ENCODE results near the gene SUGCT.

SUGCT gene

DNA sequence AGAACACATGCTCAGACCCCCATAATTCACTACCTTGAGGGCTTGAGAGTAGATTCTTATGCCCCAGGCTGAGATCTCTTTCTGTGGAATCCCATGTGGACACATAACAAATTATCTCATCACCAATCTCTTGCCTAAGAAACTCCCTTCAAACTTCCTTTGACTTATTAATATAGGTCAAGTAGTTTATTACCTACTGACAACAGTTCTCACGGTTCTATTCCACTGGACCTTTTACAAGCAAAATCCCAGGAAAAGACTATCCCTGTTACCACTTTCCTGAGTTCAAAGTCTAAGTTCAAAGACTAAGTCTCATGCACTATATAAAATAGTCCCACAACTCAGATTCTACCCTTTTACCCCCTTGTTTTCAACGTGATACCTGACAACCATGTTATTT lies 754.7 kb downstream of the SUGCT start:
- no peak for DNase-seq

DNA sequence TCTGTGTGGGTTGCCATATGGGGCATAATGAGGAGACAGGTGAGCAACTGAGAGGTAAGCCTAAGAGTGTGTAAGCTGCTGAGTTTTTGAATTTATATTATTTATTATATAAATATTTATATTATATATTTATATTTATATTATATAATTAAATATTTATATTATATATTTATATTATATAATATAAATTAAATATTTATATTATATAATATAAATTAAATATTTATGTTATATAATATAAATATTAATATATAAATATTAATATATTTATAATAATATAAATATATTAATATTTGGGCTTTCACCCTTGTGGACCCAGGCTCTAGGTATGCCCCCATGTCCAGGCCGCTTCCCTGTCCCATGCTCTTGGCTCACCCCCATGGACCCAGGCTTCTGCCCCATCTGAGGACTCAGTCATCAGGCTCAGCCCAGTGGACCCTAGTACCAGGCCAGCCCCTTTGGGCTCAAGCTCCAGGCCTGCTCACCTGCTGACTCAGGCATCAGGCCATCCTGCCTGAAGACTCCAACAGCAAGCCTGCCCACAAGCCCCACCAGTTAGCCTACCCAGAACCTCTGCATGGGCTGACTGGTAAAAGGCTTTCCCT lies 755.4 kb downstream of the SUGCT start:
- DNase-seq, result no peak

DNA sequence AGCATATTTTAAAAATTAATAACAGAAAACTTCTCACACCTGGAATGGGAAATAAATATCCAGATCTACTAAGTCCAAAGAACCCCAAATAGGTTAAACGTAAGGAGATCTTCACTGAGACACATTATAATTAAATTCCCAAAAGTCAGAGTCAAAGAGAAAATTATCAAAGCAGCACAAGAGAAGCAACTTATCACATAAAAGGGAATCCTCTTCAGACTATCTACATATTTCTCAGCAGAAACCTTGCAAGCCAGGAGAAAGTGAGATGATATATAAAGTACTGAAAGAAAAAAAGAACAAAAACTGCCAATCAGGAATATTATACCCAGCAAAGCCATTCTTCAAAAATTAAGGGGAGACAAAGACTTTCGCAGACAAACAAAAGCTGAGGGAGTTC lies 756.4 kb downstream of the SUGCT start:
- no peak for DNase-seq

DNA sequence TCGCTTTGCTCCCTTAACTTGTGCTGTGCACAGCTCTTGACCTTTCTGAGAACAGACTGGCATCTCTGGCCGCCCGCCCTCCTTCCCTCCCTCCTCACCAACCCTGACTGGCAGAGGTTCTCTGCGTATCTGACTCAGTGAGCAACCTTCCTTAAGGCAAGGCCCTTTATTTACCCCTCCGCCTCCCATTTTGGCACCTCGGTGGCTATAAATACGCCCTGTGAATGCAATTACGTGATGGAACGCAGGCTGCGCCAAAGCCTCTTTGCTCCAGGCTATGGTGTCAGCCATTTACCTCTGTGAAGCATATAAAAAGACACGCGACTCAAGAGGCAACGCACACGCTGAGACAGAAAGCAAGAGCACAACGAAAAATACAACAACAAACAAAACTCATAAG lies 764.3 kb downstream of the SUGCT start:
- DNase-seq, result no peak

DNA sequence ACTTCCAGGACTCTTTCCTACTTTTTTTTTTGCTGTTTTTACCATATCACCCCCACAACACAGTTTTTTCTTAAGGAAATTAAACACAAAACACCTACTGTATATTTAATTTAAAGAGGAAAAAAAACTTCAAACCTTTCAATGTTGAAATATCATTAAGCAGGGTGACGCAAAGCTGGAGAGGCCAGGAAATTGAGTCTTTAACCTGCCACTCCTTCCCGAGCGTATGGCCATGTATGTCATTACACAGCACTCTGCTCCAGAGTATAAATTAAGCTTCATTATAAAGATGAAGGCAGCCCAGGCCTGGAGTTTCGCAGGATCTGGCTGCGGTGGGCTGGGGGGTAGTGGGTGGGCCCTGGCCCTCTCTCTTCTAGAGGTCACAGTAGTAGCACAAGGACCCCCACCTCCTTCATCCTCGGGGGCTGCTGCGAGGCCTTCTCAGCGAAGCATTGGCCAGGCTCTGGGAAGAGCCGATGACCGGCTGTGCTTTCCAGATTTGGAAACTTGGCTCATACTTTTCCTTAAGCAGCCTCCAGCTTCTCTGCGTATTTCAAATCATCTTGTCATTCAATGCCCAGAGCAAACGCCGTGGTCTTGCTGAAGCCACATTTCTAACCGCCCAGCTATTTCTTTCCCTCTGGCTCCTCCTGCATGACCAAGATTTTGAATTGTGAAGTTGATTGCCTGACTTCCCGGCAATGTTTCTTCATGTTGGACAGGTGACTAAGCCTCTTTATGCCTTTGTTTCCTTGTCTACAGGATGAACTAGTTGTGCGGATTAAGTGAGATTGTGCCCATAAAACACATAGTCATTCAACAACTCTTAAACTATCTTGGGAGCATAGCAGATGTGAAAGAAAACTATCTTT lies 765.1 kb downstream of the SUGCT start:
- DNase-seq, result no peak

DNA sequence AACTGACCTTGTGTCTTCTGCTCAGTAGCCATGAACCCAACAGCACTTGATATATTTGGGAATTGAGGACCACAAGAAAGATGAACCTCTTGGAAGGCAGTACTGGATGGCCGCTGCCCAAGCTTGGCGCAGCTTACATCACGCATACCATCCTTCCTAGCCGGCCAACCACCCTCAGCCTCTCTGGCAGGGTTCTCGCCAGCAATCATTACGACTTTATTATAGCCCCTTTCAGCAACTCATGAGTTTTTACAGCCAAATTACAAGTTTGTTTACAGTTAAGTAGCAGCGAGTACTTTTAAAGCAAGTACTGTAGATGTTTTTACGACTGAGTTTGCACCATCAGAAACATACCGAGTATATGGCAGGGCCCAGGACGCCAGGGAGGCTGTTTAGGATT lies 769.1 kb downstream of the SUGCT start:
- DNase-seq, result no peak

DNA sequence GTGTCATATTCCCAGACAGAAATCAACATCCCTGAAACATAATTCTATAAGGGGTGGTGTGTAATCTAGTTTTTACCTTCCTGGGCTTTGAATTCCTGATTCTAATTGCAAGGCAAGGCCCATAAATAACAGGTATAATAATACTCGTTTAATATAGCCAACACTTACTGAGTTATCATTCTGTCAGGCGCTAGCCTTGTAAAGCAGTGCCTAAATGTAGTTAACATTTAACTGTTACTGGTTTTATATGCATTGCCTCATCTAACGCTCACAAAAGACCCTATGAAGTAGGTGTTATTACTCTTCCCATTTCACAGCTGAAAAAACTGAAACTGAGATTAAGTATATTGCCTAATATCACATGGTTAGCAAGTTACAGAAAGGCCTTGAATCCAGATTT lies 772.5 kb downstream of the SUGCT start:
- no peak for DNase-seq

DNA sequence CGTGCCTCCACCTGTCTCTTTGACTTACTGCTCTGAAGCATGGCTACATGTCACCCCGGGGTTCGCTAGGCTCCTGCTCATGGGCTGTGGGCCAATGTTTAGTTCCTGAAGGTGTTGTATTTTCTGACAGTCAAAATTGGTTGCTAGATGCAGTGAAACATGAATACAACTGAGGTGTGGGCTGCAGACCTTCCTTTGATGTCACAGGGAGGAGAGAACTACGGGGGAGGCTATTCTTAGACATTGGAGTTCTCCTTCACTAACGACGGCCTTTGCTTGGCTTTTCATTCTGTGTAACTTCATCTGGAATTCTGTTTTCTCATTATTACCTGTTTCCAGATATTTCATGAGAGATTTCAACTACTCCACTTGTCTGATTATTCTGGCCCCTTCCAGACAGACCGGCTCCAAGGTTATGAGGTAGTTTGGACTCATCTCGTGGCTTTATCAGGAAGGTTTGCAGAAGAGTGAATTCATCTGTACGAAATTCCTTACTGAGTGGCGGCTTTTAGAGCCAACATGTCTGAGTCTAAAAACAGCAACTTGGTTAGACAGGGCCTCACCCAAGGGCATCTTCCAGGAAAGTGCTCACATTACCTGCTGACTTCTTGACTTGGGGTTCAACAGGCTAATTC lies 774.7 kb downstream of the SUGCT start:
- no peak for DNase-seq

All from NCI-H1417 treated with DMSO at 0.1 percent for 48 hours (cell line).